Ishikawa (cell line): ENCODE data around the gene JAG2.

Source experiments
- CEBPB ChIP-seq: IDR thresholded peaks from 2 replicates; pipeline ENCODE4 v1.6.1; 2012
- CREB1 ChIP-seq: IDR thresholded peaks from 2 replicates; pipeline ENCODE4 v1.6.1; 2012; ENCODE audit warnings: low read depth
- EGR1 ChIP-seq: IDR thresholded peaks from 2 replicates; pipeline ENCODE4 v1.6.1; 2012
- EP300 ChIP-seq: IDR thresholded peaks from 2 replicates; pipeline ENCODE4 v1.6.1; 2012; ENCODE audit warnings: borderline replicate concordance
- FOXM1 ChIP-seq: IDR thresholded peaks from 2 replicates; pipeline ENCODE4 v1.6.1; 2012; ENCODE audit warnings: low read depth, borderline replicate concordance
- MAX ChIP-seq: IDR thresholded peaks from 2 replicates; pipeline ENCODE4 v1.6.1; 2012
- NFIC ChIP-seq: IDR thresholded peaks from 2 replicates; pipeline ENCODE4 v1.6.1; 2012
- RAD21 ChIP-seq: IDR thresholded peaks from 2 replicates; pipeline ENCODE4 v1.6.1; 2012; ENCODE audit warnings: low read depth
- REST ChIP-seq: IDR thresholded peaks from 2 replicates; pipeline ENCODE4 v1.6.1; 2012; ENCODE audit warnings: low read depth, mild to moderate bottlenecking
- TAF1 ChIP-seq: IDR thresholded peaks from 2 replicates; pipeline ENCODE4 v1.6.1; 2012; ENCODE audit warnings: low read depth, mild to moderate bottlenecking
- TCF12 ChIP-seq: IDR thresholded peaks from 2 replicates; pipeline ENCODE4 v1.6.1; 2012; ENCODE audit warnings: low read depth
- TEAD4 ChIP-seq: IDR thresholded peaks from 2 replicates; pipeline ENCODE4 v1.6.1; 2012
- USF1 ChIP-seq: IDR thresholded peaks from 2 replicates; pipeline ENCODE4 v1.6.1; 2012
- YY1 ChIP-seq: IDR thresholded peaks from 2 replicates; pipeline ENCODE4 v1.6.1; 2012; ENCODE audit warnings: low read depth
- ZBTB7A ChIP-seq: IDR thresholded peaks from 2 replicates; pipeline ENCODE4 v1.6.1; 2012; ENCODE audit warnings: low read depth

The JAG2 gene

GRCh38 chr14:105197211-105197641 is 28.6 kb upstream of the JAG2 start:
- TF ChIP-seq USF1 (peak; percentile 58), REST (no peak), MAX (peak; percentile 68), YY1 (no peak)

GRCh38 chr14:105196265-105196960 is 27.8 kb upstream of the JAG2 start:
- TF ChIP-seq TCF12 (no peak), ZBTB7A (0 out of 2 replicates have a peak, but pooled peaks have one; percentile 43), MAX (no peak), YY1 (no peak), TEAD4 (no peak), NFIC (no peak), CREB1 (no peak)

- TF ChIP-seq CREB1 (no peak), NFIC (no peak), EGR1 (no peak), TEAD4 (no peak), TCF12 (no peak), ZBTB7A (peak; percentile 13; the same call in 1 of the 2 replicates), MAX (no peak)
Measured at GRCh38 chr14:105195522-105196264, 27.1 kb upstream of the JAG2 start.

GRCh38 chr14:105195051-105195450 is 26.5 kb upstream of the JAG2 start:
- TF ChIP-seq TCF12 (no peak), ZBTB7A (no peak), CEBPB (no peak), CREB1 (no peak)

GRCh38 chr14:105193916-105194782 is 25.6 kb upstream of the JAG2 start:
- TF ChIP-seq NFIC (peak; percentile 52; the same call in 1 of the 2 replicates), TAF1 (no peak), YY1 (no peak), CREB1 (no peak)

GRCh38 chr14:105192866-105193731 is 24.5 kb upstream of the JAG2 start:
- no peak for TF ChIP-seq REST
- no peak for TF ChIP-seq RAD21
- no peak for TF ChIP-seq CREB1
- no peak for TF ChIP-seq EP300
- no peak for TF ChIP-seq EGR1
- TF ChIP-seq TAF1: no peak
- TF ChIP-seq USF1: no peak
- no peak for TF ChIP-seq FOXM1
- TF ChIP-seq ZBTB7A: no peak; the same call in 1 of the 2 replicates
- no peak for TF ChIP-seq CEBPB
- no peak for TF ChIP-seq MAX
- no peak for TF ChIP-seq NFIC
- TF ChIP-seq YY1: no peak
